ENCODE measurements around the gene TLX1.
"Not testable (repeated sequence)": the region's sequence is repeated elsewhere in the genome, so short reads cannot be mapped to it uniquely, and the experiment has no call there.

DNA sequence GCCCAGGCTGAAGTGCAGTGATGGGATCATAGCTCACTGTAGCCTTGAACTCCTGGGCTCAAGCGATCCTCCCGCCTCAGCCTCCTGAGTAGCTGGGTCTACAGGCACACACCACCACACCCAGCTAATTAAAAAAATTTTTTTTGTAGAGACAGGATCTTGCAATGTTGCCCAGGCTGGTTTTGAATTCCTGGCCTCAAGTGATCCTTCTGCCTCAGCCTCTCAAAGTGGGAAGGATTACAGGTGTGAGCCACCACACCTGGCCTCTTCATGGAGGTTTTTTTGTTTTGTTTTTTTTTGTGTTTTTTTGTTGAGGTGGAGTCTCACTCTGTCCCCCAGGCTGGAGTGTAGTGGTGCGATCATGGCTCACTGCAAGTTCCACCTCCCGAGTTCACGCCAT is 23.4 kb downstream of the TLX1 start:
- TF ChIP-seq, protein P1, sequence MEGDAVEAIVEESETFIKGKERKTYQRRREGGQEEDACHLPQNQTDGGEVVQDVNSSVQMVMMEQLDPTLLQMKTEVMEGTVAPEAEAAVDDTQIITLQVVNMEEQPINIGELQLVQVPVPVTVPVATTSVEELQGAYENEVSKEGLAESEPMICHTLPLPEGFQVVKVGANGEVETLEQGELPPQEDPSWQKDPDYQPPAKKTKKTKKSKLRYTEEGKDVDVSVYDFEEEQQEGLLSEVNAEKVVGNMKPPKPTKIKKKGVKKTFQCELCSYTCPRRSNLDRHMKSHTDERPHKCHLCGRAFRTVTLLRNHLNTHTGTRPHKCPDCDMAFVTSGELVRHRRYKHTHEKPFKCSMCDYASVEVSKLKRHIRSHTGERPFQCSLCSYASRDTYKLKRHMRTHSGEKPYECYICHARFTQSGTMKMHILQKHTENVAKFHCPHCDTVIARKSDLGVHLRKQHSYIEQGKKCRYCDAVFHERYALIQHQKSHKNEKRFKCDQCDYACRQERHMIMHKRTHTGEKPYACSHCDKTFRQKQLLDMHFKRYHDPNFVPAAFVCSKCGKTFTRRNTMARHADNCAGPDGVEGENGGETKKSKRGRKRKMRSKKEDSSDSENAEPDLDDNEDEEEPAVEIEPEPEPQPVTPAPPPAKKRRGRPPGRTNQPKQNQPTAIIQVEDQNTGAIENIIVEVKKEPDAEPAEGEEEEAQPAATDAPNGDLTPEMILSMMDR (IDR thresholded peaks at IDR 0.05; ENCODE audit: insufficient read depth, low read length, poor library complexity, severe bottlenecking), result not testable (repeated sequence)
- TF ChIP-seq EZH2phosphoT487 (conservative IDR thresholded peaks at IDR 0.05; ENCODE audit: low read length), result not testable (repeated sequence)

Data from SU-DHL-6 (cell line).